Adrenal gland (tissue), 12 donors: ENCODE measurements around the gene TMEM163. TPM values are rescaled to one million over a fixed set of nuclear protein-coding genes. Genes with fewer than 3 reads are reported as not detected.

Experiments
- DNase-seq, 7 donors: peaks; one replicate each; pipeline ENCODE4 v3.0.0-alpha.2; 2019 to 2020
- H3K27ac ChIP-seq, 5 donors: fragments of 200-600 bp; sonication (generic) in 4 of 5; 1 replicate in 3 of 5; 2 replicates in 2 of 5; pipeline versions ENCODE4 v1.5.1 to v1.8.0; 2016 to 2020; ENCODE audit warnings: mild to moderate bottlenecking in 1 of 5
- H3K27me3 ChIP-seq: fragments of 200-600 bp; 2 replicates; pipeline ENCODE4 v1.8.0; 2021
- H3K36me3 ChIP-seq, 2 donors: fragments of 200-600 bp; replicated peaks in 1 of 2; 1 replicate in 1 of 2; 2 replicates in 1 of 2; pipeline versions ENCODE4 v1.5.1 to v1.8.0; 2018 to 2022
- H3K4me1 ChIP-seq, 2 donors: fragments of 200-600 bp; replicated peaks in 1 of 2; 1 replicate in 1 of 2; 2 replicates in 1 of 2; pipeline versions ENCODE4 v1.5.1 to v1.8.0; 2018 to 2021
- H3K4me3 ChIP-seq, 4 donors: fragments of 200-600 bp; sonication (generic) in 3 of 4; one replicate each; pipeline ENCODE4 v1.5.1; 2016 to 2018
- H3K9me3 ChIP-seq, 3 donors: fragments of 200-600 bp; sonication (generic) in 1 of 3; replicated peaks in 1 of 3; 1 replicate in 2 of 3; 2 replicates in 1 of 3; pipeline versions ENCODE4 v1.5.1 to v1.8.0; 2016 to 2021
- POLR2A ChIP-seq, 2 donors: fragments of 450-650 bp; IDR thresholded peaks; one replicate each; pipeline ENCODE4 v1.6.1; 2017; ENCODE audit warnings: antibody characterized with exemption in 2 of 2, mild to moderate bottlenecking in 2 of 2, moderate library complexity in 1 of 2
- WGBS, 4 donors: extraction: QIAGEN DNeasy Blood & Tissue Kit in 2 of 4; methylation state at CpG; one replicate each; pipeline versions ENCODE4 v1.1.5 to v1.1.7; 2013 to 2017; 5-methylcytosine and 5-hydroxymethylcytosine counted together
- intact Hi-C, 2 donors: fragments of 100-400 bp; cut with DNase I; formaldehyde crosslinking; loops; one replicate each; pipeline versions ENCODE4 v1.14.1 to v1.15.0; 2022 to 2023
- polyA plus RNA-seq, 3 donors: library from polyadenylated mRNA; stranded (reverse); fragments of 200-250 nt in 2 of 3; fragments of 350-450 nt in 1 of 3; fragmentation: Illumina TruSeq in 1 of 3; extraction: RNeasy Lipid Tissue Mini Kit (QIAGEN cat#74804) in 1 of 3; gene quantifications; one replicate each; pipeline ENCODE4 v1.2.3, GENCODE V29; 2013 to 2014
- total RNA-seq, 9 donors: library from RNA; depleted of rRNA in 4 of 9; stranded (reverse); fragments of >200 nt in 4 of 9; fragments of 120-200 nt in 1 of 9; fragmentation: NEBNext Ultra II Directional in 1 of 9; extraction: Animal tissue kit (Norgen Biotek cat#: 25700) in 1 of 9; gene quantifications; one replicate each; pipeline versions ENCODE4 v1.1.0 to v1.2.4, GENCODE V29; 2013 to 2023
- TF ChIP-seq, protein P1 (sequence below), 6 experiments: fragments of 450-650 bp in 4 of 6; fragments of 200-600 bp in 2 of 6; sonication (generic) in 1 of 6; IDR thresholded peaks; 1 replicate in 5 of 6; 2 replicates in 1 of 6; pipeline versions ENCODE4 v1.5.1 to v1.8.0; 2016 to 2021; ENCODE audit warnings: antibody characterized with exemption in 6 of 6, mild to moderate bottlenecking in 2 of 6, moderate library complexity in 1 of 6
- donor health status: healthy with polysubstance abuse.
- donor health status: Bipolar disorder and iron deficiency.
- donor health status: DM: yes; HTN: yes; CAD: no.
- donor health status: DM: no; HTN: no; CAD: no.
- donor health status: DM: no; HTN: no; CAD: no.
- donor health status: DM: yes; HTN: yes; CAD: no.

The TMEM163 gene
- total and polyA plus RNA-seq, 12 donors, result 3.6 to 21.6 (median 9.5) TPM

- Histone ChIP-seq H3K27me3 (no peaks in the 10 kb centered on the region), H3K4me1 (no peaks in the 10 kb centered on the region), H3K36me3 (no peaks in the 10 kb centered on the region), H3K27ac (no peak overlapping the region), H3K4me3 (no peak overlapping the region), H3K9me3 (no peaks in the 10 kb centered on the region)
- intact Hi-C loops, result no loop called here
- DNase-seq, result no peak
- TF ChIP-seq, protein P1, sequence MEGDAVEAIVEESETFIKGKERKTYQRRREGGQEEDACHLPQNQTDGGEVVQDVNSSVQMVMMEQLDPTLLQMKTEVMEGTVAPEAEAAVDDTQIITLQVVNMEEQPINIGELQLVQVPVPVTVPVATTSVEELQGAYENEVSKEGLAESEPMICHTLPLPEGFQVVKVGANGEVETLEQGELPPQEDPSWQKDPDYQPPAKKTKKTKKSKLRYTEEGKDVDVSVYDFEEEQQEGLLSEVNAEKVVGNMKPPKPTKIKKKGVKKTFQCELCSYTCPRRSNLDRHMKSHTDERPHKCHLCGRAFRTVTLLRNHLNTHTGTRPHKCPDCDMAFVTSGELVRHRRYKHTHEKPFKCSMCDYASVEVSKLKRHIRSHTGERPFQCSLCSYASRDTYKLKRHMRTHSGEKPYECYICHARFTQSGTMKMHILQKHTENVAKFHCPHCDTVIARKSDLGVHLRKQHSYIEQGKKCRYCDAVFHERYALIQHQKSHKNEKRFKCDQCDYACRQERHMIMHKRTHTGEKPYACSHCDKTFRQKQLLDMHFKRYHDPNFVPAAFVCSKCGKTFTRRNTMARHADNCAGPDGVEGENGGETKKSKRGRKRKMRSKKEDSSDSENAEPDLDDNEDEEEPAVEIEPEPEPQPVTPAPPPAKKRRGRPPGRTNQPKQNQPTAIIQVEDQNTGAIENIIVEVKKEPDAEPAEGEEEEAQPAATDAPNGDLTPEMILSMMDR (IDR thresholded peaks at IDR 0.05), result no peak
- no peak for TF ChIP-seq POLR2A (IDR thresholded peaks at IDR 0.05)
- WGBS, 4 donors, result 91 to 93% (median 92%) methylated on average over 4 of the region's 4 CpGs
These were observed 116.1 kb downstream of the TMEM163 start for GRCh38 chr2:134602666-134603065.

- Histone ChIP-seq H3K9me3 (no peaks in the 10 kb centered on the region), H3K4me1 (no peaks in the 10 kb centered on the region), H3K27ac (no peak overlapping the region), H3K36me3 (no peaks in the 10 kb centered on the region), H3K4me3 (no peak overlapping the region), H3K27me3 (no peaks in the 10 kb centered on the region)
- 92 to 95% (median 93%) methylated on average over 11 of the region's 11 CpGs for WGBS, 4 donors
- DNase-seq, result no peak
- TF ChIP-seq, protein P1 (IDR thresholded peaks at IDR 0.05), result no peak
- TF ChIP-seq POLR2A (IDR thresholded peaks at IDR 0.05), result no peak
- intact Hi-C loops, result no loop called here
These were observed 117.5 kb downstream of the TMEM163 start for GRCh38 chr2:134601264-134601663.

DNA sequence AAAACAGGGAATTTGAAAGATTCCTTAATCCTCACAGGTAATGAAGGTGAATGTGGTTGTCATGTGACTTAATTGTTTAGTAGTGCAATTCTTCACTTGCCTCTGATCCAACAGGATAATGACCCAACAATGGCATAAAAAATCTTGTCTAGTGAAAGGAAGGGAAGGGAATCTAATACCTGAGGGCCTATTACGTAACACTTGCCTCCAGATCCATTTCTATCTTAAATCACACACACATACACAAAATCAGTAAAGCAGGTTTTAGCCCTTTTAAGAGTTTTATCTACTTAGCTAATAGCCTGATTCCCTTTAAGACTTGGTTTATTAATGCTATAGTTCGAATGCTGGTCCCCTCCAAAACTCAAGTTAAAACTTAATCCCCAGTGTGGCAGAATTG, 118.6 kb downstream of the TMEM163 start:
- no peak overlapping the region for H3K4me3 ChIP-seq
- H3K27ac ChIP-seq, result no peak overlapping the region
- no peaks in the 10 kb centered on the region for H3K9me3 ChIP-seq
- no peaks in the 10 kb centered on the region for H3K36me3 ChIP-seq
- TF ChIP-seq, protein P1 (IDR thresholded peaks at IDR 0.05), result no peak
- no peak for TF ChIP-seq POLR2A (IDR thresholded peaks at IDR 0.05)
- intact Hi-C loops, result no loop called here
- DNase-seq, result no peak
- 86 to 94% (median 89%) methylated on average over 2 of the region's 2 CpGs for WGBS, 4 donors
- no peaks in the 10 kb centered on the region for H3K27me3 ChIP-seq
- no peaks in the 10 kb centered on the region for H3K4me1 ChIP-seq

- no peak for TF ChIP-seq POLR2A (IDR thresholded peaks at IDR 0.05)
- TF ChIP-seq, protein P1 (IDR thresholded peaks at IDR 0.05), result no peak
- Histone ChIP-seq H3K4me1 (no peaks in the 10 kb centered on the region), H3K36me3 (no peaks in the 10 kb centered on the region), H3K9me3 (no peaks in the 10 kb centered on the region), H3K27ac (no peak overlapping the region), H3K27me3 (no peaks in the 10 kb centered on the region), H3K4me3 (no peak overlapping the region)
- DNase-seq, result no peak
- WGBS, 4 donors, result 88 to 95% (median 93%) methylated on average over 3 of the region's 3 CpGs
- intact Hi-C loops, result no loop called here
These were observed 119.6 kb downstream of the TMEM163 start for GRCh38 chr2:134599236-134599635.
